Astrocyte of the spinal cord (primary cell): Measurements from ENCODE around the gene TFR2.

Source experiments
- DNase-seq: peaks from one replicate; pipeline ENCODE4 v3.0.0; 2011; ENCODE audit warnings: low read depth, low spot score
- H3K4me3 ChIP-seq: 2 replicates; pipeline ENCODE4 v1.5.1; 2011; ENCODE audit warnings: low read depth, mild to moderate bottlenecking, low read length, moderate library complexity
- in situ Hi-C: cut with HindIII; loops from 2 replicates; pipeline ENCODE4 v1.10.0; 2017; ENCODE audit warnings: low sequenced_read_pairs
- TF ChIP-seq, protein P1 (sequence below): IDR thresholded peaks from 2 replicates; pipeline ENCODE4 v1.5.1; 2012; ENCODE audit warnings: low read depth, mild to moderate bottlenecking, low read length, inconsistent platforms

The TFR2 gene

DNA sequence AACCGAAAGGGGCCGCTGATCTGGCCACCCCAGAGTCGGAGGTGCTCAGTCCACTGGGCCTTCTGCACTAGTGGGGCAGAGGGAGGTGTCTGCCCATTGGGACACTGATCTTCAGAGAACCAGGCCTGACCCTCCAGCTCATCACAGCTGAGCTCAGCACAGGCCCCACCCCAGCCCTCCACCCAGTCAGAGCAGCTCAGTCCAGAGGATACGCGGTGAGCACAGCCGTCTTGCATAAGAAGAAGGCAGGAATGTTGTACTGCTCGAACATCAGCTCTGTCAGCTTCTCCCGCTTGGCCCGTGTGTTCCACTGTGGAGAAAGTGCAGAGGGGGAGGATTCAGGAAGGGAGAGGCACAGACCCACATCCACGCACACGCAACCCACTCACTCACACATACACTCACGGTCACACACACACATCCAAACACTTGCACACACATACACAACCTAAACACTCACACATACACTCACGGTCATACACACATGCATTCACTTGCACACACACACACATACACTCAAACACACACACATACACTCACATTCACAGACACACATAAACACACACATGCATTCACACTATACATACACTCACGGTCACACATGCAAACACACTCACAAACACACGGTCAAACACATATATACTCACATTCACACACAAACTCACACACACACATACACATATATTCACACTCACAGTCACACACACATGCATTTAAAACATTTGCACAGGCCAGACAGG lies 8.6 kb upstream of the TFR2 start:
- in situ Hi-C loops = no loop called here
- TF ChIP-seq, protein P1, sequence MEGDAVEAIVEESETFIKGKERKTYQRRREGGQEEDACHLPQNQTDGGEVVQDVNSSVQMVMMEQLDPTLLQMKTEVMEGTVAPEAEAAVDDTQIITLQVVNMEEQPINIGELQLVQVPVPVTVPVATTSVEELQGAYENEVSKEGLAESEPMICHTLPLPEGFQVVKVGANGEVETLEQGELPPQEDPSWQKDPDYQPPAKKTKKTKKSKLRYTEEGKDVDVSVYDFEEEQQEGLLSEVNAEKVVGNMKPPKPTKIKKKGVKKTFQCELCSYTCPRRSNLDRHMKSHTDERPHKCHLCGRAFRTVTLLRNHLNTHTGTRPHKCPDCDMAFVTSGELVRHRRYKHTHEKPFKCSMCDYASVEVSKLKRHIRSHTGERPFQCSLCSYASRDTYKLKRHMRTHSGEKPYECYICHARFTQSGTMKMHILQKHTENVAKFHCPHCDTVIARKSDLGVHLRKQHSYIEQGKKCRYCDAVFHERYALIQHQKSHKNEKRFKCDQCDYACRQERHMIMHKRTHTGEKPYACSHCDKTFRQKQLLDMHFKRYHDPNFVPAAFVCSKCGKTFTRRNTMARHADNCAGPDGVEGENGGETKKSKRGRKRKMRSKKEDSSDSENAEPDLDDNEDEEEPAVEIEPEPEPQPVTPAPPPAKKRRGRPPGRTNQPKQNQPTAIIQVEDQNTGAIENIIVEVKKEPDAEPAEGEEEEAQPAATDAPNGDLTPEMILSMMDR = no peak
- no peak for DNase-seq
- no peak overlapping the region for H3K4me3 ChIP-seq

DNA sequence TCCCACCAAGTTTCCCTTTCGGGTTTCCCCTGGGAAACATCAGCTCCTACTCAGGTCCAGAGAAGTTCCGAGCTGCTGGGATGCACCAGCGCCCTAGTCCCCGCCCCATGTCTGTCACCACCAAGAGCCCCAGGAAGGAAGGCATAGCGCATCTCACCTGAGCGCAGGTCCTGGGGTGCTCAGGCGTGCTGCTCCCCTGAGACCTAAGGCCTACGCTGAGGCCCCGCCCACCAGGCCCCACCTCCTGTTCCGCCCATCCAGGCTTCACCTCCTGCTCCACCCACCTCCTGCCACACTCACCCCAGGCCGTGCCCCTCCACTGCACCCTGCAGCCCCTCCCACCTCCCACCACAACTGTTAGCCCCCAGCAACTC lies 1.2 kb upstream of the TFR2 start:
- no peak for DNase-seq
- H3K4me3 ChIP-seq = no peak overlapping the region
- TF ChIP-seq, protein P1 = no peak
- in situ Hi-C loops = no loop called here

DNA sequence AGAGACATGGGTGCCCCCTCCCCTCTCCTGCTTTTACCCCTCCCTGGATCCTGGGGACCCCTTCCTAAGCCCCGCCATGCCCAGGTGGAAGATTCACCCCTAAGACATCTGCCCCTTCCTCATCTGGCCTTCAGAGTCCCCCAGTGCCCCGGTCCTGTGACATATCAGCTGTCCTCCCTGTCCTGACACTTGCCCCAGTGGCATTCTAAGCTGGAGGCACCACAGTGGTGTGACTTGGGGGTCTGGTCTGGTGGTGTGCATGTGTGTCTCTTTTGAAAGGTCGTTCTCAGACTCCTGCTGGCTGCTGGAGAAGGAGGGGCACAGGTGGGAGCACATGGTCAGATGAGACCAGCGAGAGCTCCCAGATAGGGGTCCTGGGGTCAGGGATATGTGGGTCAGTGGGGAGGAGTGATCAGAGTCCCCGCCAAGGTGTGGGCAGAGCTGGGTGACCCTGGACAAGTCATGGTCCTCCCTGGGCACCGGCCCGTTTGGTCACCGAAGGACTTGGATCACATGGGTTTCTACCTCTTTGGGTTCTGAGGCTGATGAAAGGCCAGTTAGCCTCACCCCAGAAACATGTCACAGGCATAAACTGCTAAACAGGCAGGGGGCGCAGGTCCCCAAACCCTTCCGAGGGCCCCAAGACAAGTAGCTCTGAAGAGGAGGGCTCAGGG lies 645 bp upstream of the TFR2 start:
- TF ChIP-seq, protein P1 = no peak
- DNase-seq = no peak
- no peak overlapping the region for H3K4me3 ChIP-seq
- in situ Hi-C loops = no loop called here

DNA sequence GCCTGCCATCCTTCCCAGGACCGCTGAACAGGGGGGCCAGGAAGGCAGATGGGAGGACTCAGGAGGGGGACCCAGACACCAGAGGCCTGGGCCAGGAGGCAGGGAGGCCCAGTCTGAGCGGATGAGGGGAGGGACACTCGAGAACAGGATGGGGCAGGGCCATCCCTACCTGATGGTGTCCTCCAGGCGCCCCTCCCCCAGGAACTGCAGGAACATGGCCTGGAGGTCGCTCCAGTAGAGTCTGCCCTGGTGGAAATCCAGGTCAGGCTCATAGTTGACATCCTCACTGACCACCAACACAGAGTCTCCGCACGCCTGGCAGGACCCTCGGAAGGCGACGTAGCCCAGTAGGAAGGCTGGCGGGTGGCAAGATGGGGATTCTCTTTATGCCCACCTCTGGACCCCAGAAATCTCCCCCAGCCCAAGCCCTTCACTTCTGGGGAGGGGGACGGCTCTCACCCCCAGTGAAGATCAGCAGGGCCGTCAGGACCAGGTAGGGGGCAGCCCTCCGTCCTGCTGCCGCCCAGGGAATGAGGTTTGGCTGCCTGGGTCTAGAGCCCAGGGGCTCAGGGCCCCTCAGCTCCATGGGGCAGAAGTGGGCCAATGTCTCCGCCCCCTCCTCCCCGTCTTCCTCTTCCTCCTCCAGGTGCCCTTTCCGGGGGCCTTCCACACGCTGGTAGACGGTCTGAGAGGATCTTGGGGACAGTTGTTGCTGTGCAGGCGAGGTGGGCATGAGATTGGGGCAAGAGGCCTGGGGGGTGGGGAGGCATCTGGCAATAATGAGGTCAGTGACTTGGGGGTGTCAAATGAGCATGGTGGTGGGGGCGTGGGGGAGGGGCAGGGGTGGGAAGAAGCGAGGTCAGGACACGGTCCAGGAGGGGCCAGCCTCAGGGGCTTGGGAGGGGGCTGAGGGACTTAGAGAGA lies 573 bp downstream of the TFR2 start:
- in situ Hi-C loops = no loop called here
- TF ChIP-seq, protein P1 = no peak
- DNase-seq = no peak
- no peak overlapping the region for H3K4me3 ChIP-seq

DNA sequence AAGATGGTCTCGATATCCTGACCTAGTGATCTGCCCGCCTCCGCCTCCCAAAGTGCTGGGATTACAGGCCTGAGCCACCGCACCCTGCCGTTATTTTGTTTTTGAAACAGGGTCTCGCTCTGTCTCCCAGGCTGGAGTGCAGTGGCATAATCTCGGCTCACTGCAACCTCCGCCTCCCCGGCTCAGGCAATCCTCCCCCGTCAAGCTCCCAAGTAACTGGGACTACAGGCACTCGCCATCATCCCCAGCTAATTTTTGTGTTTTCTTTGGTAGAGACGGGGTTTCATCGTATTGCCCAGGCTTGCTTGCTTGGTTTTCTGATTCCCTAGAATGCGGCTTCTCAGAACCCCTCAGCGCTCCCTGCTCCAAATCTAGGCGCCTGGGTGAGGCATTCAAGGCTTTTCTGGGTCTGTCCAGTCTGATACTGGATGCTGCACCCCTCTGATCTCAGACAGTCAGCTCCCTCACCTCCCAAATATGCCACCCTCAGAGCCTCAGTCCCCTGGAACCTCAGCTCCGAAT lies 1.3 kb downstream of the TFR2 start:
- TF ChIP-seq, protein P1 = no peak
- H3K4me3 ChIP-seq = no peak overlapping the region
- in situ Hi-C loops = no loop called here
- no peak for DNase-seq
